Caki2 (cell line): ENCODE results near the gene CLASP2. TPM values are rescaled to one million over a fixed set of nuclear protein-coding genes. Genes with fewer than 3 reads are reported as not detected.
"Not testable (repeated sequence)": the region's sequence is repeated elsewhere in the genome, so short reads cannot be mapped to it uniquely, and the experiment has no call there.

Experiments
- DNase-seq: peaks from one replicate; pipeline ENCODE4 v3.0.0-alpha.2; 2015; ENCODE audit warnings: low read depth
- in situ Hi-C: cut with HindIII; loops from 2 replicates; pipeline ENCODE4 v1.10.0; 2016; ENCODE audit warnings: low sequenced_read_pairs, low pct_unique_long_range_greater_than_20kb, mixed read lengths
- total RNA-seq: library from RNA; depleted of rRNA; stranded (reverse); fragments of >200 nt; shearing (Covaris generic); gene quantifications from 2 replicates; pipeline ENCODE4 v1.2.3, GENCODE V29; 2014; ENCODE audit warnings: low replicate concordance; rRNA removed

The CLASP2 gene
- total RNA-seq, result 14.5 and 18.8 TPM in 2 replicates

DNA sequence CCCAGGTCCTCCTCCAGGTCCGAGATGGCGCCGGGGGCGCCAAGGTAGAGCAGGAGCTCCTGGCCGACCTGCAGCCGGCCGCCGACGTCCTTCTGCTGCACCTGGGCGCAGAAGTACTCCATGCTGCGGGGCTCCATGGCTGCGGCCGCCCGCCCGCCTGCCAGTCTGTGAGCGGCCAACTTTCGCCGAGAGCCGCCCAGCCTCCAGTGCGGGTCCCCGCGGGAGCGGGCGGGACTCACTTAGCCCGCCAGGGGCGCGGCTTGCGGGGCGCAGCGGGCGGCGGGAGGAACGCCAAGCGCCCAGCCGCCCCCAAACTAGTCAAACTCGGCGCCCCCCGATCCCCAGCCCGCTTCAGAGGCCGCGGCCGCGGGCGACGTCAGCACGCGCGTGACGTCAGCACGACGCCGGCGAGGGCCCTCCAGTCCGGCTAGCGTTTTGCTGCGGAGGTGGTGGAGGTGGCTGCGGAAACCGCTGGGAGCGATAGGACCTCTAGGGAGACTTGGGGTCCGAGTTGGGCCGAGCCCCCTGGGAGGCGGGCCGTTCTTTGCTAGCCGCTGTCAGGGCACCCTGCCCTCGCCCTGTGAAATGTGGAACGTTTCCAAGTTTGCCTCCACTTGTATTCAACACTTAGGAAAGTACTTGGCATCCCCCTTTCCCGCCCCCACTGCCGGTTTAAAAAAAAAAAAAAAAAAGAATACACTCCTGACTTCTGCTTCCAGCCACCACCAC is at the start of gene CLASP2:
Gene CLASP2, minus strand, starts transcription at position 389 of the 729 bp plus-strand sequence. Its CDS starts 252 bp downstream, at position 137.
- in situ Hi-C loops, result no loop called here
- peak; percentile 84 for DNase-seq

DNA sequence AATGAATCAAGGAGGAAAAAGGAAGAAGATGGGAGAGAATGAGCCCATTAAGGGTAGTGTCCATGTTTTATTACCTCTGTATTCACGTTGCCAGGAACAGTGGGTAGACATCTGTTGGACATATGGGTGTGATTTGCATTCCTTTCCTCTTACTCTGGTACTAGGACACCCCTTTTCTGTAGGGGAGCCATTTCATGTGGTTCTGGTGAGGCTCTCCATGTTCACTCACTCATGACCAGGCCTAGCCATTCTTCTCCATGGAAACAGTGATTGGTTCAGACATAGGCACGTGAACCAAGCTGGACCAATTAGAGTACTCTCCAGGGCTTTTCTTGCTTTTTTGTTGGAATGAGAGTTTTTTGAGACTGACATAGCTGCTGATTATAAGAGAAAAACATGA is 40.8 kb upstream of the CLASP2 start:
- in situ Hi-C loops, result no loop called here
- no peak for DNase-seq

- no peak for DNase-seq
- in situ Hi-C loops, result no loop called here
These were observed 40.2 kb upstream of the CLASP2 start for GRCh38 chr3:33758281-33758680.

DNA sequence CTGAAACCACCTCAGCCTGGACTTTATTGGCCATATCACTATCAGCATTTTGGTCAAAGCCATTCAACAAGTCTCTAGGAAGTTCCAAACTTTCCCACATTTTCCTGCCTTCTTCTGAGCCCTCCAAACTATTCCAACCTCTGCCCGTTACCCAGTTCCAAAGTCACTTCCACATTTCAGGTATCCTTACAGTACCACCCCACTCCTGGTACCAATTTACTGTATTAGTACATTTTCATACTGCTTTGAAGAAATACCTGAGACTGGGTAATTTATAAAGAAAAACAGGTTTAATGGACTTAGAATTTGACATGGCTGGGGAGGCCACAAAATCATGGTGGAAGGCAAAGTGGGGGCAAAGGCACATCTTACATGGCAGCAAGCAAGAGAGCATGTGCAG is 36.3 kb upstream of the CLASP2 start:
- DNase-seq, in situ Hi-C loops: not testable (repeated sequence)

DNA sequence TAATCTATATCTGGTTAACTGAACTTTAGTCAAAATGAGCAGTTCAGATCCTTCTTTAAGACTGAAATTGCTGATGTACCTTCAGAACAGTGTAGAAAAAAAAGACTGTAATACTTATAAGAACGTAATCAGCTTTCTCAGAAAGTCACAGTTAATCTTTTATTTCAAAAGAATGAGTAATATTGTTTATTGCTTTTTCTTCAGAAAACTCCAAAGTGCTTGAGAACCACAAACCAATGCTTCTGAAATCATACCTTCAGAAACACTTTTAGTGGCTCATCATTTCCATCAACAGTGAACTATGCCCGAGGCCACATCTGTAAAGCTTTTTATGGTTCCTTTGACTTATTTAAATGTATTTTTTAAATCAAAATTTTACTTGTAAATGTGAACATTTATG is 33.3 kb upstream of the CLASP2 start:
- DNase-seq, result no peak
- in situ Hi-C loops, result no loop called here

- DNase-seq, result no peak
- in situ Hi-C loops, result no loop called here
These were observed 32.1 kb upstream of the CLASP2 start for GRCh38 chr3:33750211-33750548.

DNA sequence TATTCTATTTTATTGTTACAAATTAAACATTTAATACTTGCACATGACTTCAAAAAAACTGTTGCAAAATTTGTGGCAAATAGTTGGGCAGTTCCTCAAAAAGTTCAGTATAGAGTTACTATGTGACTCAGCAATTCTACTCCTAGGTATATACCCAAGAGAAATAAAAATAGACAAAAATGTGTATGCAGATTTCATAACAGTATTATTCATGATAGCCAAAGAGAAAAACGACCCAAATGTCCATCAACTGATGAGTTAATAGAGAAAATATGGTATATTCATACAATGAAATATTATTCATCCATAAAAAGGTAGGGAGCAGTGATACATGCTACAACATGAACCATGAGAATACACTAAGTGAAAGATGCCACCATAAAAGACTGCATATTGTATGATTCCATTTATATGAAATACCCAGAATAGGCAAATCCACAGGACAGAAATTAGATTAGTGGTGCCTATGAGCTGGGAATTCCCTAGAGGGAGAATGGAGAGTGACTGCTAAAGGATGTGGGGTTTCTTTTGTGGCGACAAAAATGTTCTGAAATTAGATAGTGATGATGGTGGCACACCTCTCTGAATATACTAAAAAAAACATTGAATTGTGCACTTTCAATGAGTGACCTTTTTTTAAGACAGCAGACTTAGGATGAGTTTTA is 31.6 kb upstream of the CLASP2 start:
- in situ Hi-C loops, result no loop called here
- DNase-seq, result no peak

DNA sequence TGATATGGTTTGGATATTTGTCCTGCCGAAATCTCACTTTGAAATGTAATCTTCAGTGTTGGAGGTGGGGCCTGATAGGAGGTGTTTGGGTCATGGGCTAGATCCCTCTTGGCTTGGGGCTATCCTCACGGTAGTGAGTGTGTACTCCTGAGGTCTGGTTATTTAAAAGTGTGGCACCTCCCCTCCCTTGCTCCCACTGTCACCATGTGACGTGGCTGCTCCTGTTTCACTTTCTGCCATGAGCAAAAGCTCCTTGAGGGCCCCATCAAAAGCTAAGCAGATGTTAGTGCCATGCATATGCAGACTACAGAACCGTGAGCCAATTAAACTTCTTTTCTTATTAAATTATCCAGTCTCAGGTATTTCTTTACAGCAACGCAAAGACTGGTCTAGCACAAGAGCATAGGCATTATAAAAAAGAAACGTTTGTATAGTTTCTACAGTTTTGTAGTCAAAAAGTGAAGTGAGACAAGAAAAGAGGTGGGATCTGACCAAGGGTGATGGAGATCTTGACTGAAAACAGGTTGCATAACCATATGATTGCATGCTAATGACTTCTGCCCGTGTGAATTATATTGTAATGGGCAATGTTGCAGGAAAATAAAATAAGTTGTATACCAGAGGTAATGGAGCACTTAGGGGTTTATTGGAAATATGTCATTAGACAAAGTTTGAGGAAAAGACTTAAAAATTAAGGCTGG is 28.5 kb upstream of the CLASP2 start:
- in situ Hi-C loops, result no loop called here
- no peak for DNase-seq

DNA sequence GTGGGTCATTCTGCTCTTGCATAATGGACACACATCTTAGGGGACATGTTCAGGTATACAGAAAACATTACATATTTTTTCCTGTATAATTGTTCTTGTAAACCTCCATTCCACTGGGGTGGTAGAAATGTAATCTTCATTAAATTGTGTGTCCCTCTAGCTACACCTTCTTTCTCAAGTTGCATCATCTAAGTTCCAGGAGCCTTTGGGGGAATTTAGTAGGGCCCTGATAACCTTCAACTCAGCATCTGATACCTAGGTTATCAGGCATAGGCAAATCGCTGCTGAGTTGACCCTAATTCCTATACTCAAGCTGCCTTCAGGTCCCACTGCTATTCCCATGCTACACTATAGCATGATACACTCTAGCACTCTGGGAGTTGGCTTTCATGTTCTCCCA is 19.1 kb upstream of the CLASP2 start:
- DNase-seq, result no peak
- in situ Hi-C loops, result no loop called here

- in situ Hi-C loops, result no loop called here
- DNase-seq, result peak; percentile 1
These were observed 14.3 kb upstream of the CLASP2 start for GRCh38 chr3:33732394-33732793.

DNA sequence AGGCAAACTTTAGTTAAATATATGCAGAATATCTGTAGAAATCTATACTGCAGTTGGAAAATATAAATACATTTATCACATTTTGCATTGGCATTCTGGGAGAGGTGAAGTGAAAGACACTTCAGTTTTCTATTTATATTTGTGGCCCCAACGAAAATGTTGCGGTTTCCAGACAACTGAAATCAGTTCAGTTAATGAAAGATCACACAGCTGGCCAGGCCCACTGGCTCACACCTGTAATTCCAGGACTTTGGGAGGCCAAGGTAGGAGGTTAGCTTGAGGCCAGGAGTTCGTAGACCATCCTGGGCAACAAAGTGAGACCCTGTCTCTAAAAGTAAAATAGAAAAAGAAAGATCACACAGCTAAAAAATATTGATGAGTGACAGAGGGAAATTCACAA is 11.9 kb upstream of the CLASP2 start:
- no peak for DNase-seq
- in situ Hi-C loops, result no loop called here

- no peak for DNase-seq
- in situ Hi-C loops, result no loop called here
These were observed 6.2 kb upstream of the CLASP2 start for GRCh38 chr3:33724256-33724655.

GRCh38 chr3:33722626-33723370 is 4.7 kb upstream of the CLASP2 start:
- in situ Hi-C loops, result no loop called here
- no peak for DNase-seq

DNA sequence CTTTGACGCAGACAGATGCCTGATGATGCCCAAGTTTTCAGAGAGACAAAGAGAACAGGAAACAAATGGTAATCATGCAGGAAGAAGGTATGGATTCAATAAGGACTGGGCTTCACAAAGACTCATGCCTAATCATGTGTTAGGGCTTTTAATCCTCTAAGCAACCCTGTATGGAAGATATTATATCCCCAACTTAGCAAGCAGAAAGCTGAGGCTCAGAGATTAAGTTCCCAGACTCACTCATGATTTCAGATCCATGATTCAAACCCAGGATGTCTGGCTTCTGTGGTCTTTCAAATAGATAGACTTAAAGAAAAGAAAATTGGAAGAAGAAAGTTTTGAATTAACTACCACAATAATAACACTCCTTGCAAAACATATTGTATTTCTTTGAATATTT is 4.1 kb upstream of the CLASP2 start:
- in situ Hi-C loops, result no loop called here
- DNase-seq, result no peak

DNA sequence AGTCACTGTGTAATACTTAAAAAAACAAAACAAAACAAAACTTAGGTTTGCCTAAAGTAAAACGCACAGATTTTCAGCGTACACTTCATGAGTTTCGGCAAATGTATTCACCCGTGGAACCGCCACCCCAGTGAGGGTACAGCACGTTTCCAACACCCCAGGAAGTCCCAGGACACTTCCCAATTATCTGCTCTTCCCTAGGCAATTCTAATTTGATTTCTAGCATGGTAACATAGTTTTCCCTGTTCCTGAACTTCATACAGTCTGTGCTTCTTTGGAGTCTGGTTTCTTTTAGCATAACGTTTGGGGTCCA is 497 bp upstream of the CLASP2 start:
- no peak for DNase-seq

GRCh38 chr3:33717616-33717865 is 513 bp downstream of the CLASP2 start:
- no peak for DNase-seq
- in situ Hi-C loops, result no loop called here

More for the DNA sequence above, 497 bp upstream of the CLASP2 start:
- in situ Hi-C loops, result no loop called here

DNA sequence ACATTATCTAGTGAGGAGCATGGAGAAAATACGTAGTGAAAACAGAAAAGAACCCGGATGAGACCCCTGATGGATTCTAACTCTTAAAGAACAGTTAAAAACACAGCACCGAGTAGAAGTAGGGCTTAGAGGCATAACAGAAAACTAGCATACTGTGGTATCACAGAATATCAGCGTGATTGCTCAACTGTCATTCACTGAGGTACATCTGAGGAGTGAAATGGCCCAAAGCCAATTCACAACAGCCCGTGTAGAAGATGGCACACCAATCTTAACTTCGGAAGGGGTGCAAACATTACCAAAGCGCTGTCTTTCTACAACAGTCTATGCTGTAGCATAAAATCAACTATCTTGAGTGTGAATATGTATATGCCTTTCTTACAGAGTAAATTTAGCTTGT is 1.8 kb downstream of the CLASP2 start:
- in situ Hi-C loops, result no loop called here
- DNase-seq, result no peak

GRCh38 chr3:33711100-33711499 is 7.0 kb downstream of the CLASP2 start:
- no peak for DNase-seq
- in situ Hi-C loops, result no loop called here

DNA sequence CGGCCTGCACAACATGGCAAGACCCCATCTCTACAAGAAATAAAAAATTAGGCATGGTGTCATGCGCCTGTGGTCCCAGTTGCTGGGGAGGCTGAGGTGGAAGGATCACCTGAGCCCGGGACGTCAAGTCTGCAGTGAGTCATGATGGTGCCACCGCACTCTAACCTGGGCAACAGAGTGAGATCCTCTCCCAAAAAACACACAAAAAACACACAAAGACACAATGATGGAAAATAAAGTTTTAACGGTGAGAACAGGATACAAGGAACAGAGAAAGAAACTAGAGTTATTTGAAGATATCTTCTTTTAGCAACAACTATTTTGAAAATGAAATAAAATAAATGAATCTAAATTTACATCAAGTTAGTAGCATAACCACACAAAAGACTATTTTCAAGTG is 12.0 kb downstream of the CLASP2 start:
- in situ Hi-C loops, result no loop called here
- no peak for DNase-seq
